GM19043 (cell line): Measurements from ENCODE around the gene PTGER3.
"Not testable (repeated sequence)": the region's sequence is repeated elsewhere in the genome, so short reads cannot be mapped to it uniquely, and the experiment has no call there.

Source experiments
- ATAC-seq: cut with Tn5 transposase; IDR thresholded peaks from one replicate; pipeline ENCODE4 v1.9.1; 2021; ENCODE audit warnings: low read depth; ENCODE audit not compliant: unreplicated experiment

PTGER3 gene

DNA sequence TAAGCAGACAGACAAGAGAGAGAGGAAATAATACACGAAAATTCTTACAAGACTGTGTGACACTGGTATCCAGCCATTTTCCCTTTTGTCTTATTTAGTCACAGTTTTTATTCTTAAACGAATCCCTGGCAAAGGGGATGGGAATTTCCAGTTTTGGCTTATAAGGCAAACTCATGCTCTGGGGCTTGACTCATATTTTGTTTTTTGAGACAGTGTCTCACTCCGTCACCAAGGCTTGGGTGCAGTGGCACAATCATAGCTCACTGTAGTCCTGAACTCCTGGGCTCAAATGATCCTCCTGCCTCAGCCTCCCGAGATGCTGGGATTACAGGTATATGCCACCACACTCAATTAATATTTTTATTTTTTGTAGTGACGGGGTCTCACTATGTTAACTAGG is 31.9 kb downstream of the PTGER3 start:
- no peak for ATAC-seq

DNA sequence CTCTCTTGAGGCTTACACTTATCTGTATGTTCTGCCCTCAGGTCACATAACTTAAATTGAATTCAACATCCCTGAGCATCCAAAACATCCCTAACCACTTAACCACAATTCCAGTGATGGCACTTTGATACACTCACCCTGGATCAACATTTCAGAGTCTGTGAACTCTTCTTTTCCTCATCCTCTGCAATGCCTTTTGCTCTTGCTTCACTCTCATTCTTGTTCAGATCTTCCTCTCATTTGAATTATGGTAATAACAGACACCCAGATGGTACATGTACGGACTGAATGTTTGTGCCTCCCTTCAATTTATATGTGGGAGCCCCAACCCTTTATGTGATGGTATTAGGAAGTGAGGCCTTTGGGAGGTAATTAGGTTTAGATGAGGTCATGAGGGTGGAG is 33.4 kb downstream of the PTGER3 start:
- ATAC-seq: no peak

GRCh38 chr1:71002709-71003475 is 44.7 kb downstream of the PTGER3 start:
- ATAC-seq: no peak

DNA sequence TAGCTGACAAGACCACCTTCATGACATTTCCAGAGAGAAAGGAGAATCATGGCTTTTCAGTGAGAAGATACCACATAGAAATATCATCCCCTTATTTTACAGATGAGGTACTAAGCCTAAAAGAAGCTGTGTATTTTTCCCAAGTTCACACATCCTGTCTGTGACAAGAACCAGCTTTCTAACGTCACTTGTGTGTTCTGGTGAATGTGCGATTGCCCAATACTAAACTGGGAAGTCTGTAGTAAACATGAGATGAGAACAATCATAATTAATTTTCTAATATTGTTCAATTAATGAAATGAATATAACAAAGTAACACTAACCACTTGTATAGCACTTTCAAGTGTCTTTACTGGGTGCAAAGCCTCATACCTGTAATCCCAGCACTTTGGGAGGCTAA is 46.0 kb downstream of the PTGER3 start:
- ATAC-seq: no peak

DNA sequence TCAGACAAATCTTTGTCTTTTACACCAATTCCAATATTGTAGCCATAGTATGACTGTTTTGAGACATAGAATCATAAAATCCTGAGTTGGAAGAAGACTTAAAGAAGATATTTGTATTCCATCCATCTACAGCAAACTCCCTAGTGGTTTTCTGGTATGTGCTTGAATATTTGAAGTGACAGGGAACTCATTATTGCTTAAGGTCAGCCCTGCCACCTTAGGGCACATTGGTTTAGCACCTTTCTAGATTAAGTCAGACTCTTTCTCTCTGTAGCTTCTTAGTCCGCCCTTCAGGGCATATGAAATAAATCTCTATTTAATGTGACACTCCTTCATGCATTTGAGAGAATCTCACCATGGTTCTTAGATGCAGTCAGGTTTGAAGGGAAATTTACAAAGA is 49.8 kb downstream of the PTGER3 start:
- ATAC-seq: no peak

DNA sequence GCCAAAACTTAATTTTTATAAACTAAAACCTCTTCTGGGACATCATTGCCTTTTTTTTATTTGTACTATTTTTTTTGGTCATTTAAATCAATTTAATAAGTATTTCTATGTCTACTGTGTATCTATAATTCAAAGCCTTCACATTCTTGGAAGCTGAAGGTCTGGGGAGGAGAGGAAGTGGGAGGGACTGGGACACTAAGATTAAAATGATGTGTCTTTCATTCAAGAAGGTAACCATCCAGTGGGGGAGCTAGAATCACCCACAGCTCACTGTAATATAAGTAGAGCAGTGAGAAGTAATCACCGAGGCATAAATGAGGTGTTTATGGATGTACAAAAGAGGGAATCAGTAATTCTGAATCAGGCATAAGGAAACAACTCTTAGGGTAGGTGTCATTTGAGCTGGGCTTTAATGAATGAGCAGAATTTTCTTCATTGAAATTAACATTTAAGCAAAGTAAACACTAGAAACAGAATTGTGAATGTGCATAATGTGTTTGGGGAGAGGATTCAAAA is 52.8 kb downstream of the PTGER3 start:
- ATAC-seq: no peak

DNA sequence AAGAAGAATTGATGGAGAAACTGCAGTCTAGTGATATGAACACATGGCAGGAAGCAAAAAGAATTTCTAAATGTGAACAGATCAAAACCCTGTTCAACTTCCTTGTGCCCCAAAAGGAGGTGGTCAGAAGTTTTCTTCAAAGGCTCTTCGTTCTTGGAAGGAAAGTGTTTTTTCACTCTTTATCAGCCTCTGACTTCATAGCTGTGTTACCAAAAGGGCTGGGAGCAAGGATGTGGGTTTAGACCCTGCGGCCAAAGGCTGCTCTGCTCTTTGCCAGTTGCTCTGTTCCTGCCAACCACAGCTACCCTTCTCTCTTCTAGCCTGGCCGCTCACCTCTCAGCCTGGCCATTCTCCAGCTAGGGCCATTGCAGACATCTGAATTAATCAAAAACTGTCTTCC is 53.8 kb downstream of the PTGER3 start:
- no peak for ATAC-seq

GRCh38 chr1:70992521-70992920 is 55.1 kb downstream of the PTGER3 start:
- no peak for ATAC-seq

- ATAC-seq: no peak
These were observed 57.0 kb downstream of the PTGER3 start for GRCh38 chr1:70990469-70991253.

- no peak for ATAC-seq
These were observed 60.1 kb downstream of the PTGER3 start for GRCh38 chr1:70987497-70987896.

DNA sequence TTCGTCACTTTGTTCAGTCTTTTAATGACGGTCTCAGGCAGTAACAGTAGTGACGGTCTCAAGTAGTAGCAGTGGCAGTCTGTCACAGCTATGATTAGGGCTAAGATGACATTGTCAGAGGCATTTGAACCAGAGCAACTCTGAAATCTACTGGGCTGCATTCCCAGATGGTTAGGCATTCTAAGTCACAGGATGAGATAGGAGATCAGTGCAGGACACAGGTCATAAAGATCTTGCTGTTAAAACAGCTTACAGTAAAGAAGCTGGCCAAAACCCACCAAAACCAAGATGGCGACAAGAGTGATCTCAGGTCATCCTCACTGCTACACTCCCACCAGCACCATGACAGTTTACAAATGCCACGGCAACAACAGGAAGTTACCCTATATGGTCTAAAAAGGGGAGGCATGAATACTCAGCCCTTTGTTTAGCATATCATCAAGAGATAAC is 61.8 kb downstream of the PTGER3 start:
- ATAC-seq: not testable (repeated sequence)

GRCh38 chr1:70985278-70985677 is 62.3 kb downstream of the PTGER3 start:
- ATAC-seq: not testable (repeated sequence)

- no peak for ATAC-seq
These were observed 67.3 kb downstream of the PTGER3 start for GRCh38 chr1:70980361-70980760.

DNA sequence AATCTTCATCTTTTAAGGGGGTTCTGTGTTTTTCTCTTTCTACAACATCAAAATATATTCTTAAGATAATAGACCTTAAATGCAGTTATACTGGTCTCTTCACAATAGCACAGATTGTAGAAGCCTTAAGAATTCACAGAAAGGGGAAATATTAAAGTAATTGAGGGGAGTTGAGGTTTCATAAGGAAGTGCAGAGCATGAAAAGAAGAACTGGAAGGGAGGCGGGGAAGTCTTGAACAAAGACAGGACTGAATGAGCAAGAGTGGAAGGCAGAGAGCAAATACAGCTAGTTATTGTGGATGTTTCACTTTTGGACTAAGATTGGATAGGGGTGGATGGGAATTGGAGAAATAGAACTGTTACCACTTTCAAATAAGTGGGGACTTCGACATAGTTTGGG is 67.7 kb downstream of the PTGER3 start:
- ATAC-seq: no peak

GRCh38 chr1:70979313-70979712 is 68.3 kb downstream of the PTGER3 start:
- ATAC-seq: no peak

DNA sequence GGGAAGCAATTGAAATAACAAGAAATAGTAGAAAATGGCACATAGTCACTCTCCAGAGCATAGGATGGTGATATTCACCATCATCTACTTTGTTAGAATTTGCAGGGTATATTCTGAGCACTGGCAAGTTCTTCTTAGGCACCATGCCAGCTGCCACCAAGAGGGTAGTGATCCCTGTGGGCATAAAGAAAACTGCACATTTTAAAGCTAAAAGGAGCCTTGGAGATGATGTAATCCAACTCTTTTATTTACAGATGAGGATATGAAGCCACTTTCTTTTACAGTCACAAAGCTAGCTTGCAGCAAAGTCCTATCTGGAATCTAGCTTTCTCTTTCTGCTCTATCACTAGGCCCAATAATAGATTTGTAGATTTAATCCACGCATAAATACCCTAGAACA is 69.0 kb downstream of the PTGER3 start:
- no peak for ATAC-seq

DNA sequence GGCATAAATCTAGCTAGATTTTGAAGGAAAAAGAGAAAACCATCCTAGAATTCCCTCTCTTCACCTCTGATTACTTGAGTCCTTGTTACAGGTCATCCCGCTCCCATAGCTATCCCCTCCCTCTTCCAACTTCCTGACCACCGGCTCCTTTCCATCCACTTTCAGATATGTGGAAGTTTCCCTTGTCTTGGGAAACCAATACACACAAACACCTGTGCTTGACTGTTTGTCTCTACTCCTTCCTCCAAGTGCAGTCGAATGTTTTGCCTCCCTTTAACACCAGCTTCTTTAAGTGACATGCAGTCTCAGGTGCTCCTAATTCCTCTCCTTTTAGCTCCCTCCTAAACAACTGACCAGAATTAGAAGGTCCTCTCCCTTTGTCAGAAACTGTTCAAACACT is 70.0 kb downstream of the PTGER3 start:
- no peak for ATAC-seq

GRCh38 chr1:70977041-70977440 is 70.6 kb downstream of the PTGER3 start:
- no peak for ATAC-seq

DNA sequence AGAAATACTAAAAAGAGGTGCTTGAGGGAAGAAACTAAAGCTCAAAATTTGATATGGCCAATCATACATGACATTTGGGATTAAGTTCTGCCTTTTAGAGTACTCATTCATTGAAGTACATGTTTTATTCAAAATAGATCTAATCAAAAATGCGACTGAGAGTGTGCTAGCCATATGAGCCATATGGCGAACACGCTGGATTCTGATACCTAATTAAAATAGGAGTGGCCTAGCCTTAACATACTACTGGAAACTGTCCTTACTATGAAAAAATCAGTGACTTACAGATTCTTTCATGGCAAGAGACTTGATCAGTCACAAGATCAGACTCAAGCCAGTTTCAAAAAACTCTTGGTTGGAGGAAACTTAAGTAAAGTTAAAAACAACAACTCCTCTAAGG is 73.9 kb downstream of the PTGER3 start:
- no peak for ATAC-seq

GRCh38 chr1:70970407-70970806 is 77.2 kb downstream of the PTGER3 start:
- no peak for ATAC-seq

DNA sequence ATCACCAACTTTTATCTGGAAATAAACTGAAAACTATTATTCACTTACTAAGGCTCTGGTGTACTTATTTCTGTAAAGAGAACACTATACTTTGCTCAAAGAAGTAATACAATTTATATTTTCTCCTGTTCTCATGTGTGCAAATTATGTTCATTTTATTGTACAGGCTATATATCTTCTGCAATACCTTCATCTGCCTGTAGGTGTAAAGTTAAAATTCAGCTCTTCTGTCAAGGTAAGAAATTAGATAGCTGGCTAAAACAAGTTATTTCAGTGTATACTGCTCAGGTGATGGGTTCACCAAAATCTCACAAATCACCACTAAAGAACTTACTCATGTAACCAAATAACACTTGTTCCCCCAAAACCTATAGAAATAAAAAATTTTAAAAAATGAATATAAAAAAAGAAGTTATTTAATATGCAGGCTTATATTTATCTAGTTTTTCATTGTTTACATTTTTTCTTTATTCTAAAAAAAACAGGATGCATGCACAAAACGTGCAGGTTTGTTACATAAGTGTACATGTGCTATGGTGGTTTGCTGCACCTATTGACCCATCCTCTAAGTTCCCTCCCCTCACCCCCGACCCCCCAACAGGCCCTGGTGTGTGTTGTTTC is 81.5 kb downstream of the PTGER3 start:
- ATAC-seq: peak; percentile 56
